IPS-11a (cell line): ENCODE results near the gene IL20RA.

Experiments used
- H3K4me3 ChIP-seq: one replicate; pipeline ENCODE4 v1.5.1; 2013; ENCODE audit warnings: low read depth, low read length, control low read depth

Gene IL20RA

GRCh38 chr6:137045222-137045789, 541 bp upstream of the IL20RA start:
- no peak overlapping the region for H3K4me3 ChIP-seq

GRCh38 chr6:137043710-137044365, 927 bp downstream of the IL20RA start:
- peak overlapping the region; percentile 55 for H3K4me3 ChIP-seq

- H3K4me3 ChIP-seq, result no peak overlapping the region
Observed at GRCh38 chr6:137040393-137040792, 4.4 kb downstream of the IL20RA start.

GRCh38 chr6:137039010-137039409, 5.8 kb downstream of the IL20RA start:
- H3K4me3 ChIP-seq, result no peak overlapping the region

GRCh38 chr6:137036566-137037300, 8.0 kb downstream of the IL20RA start:
- no peak overlapping the region for H3K4me3 ChIP-seq

GRCh38 chr6:137033828-137034227, 10.9 kb downstream of the IL20RA start:
- H3K4me3 ChIP-seq, result no peak overlapping the region

- H3K4me3 ChIP-seq, result no peak overlapping the region
Observed at GRCh38 chr6:137031122-137031521, 13.6 kb downstream of the IL20RA start.

GRCh38 chr6:137028912-137029311, 15.9 kb downstream of the IL20RA start:
- H3K4me3 ChIP-seq, result no peak overlapping the region

GRCh38 chr6:137025786-137026730, 18.7 kb downstream of the IL20RA start:
- no peak overlapping the region for H3K4me3 ChIP-seq

- no peak overlapping the region for H3K4me3 ChIP-seq
Observed at GRCh38 chr6:137024237-137024990, 20.4 kb downstream of the IL20RA start.

GRCh38 chr6:137020776-137021175, 24.0 kb downstream of the IL20RA start:
- H3K4me3 ChIP-seq, result no peak overlapping the region

GRCh38 chr6:137019476-137020272, 25.1 kb downstream of the IL20RA start:
- no peak overlapping the region for H3K4me3 ChIP-seq

GRCh38 chr6:137017081-137017480, 27.7 kb downstream of the IL20RA start:
- H3K4me3 ChIP-seq, result no peak overlapping the region

- no peak overlapping the region for H3K4me3 ChIP-seq
Observed at GRCh38 chr6:137016356-137016755, 28.4 kb downstream of the IL20RA start.

- H3K4me3 ChIP-seq, result no peak overlapping the region
Observed at GRCh38 chr6:137015943-137016342, 28.8 kb downstream of the IL20RA start.

GRCh38 chr6:137013738-137014602, 30.8 kb downstream of the IL20RA start:
- no peak overlapping the region for H3K4me3 ChIP-seq

GRCh38 chr6:137013031-137013430, 31.7 kb downstream of the IL20RA start:
- H3K4me3 ChIP-seq, result no peak overlapping the region

GRCh38 chr6:137011406-137011805, 33.4 kb downstream of the IL20RA start:
- no peak overlapping the region for H3K4me3 ChIP-seq
